Stimulated activated CD8-positive, alpha-beta memory T cell treated with anti-CD3 and anti-CD28 coated beads, Interleukin-15, amount 100 ng/mL, for 4 hours (primary cell): Measurements from ENCODE around the gene SEC14L6.

ENCODE experiments used
- DNase-seq, 2 donors: peaks; one replicate each; pipeline ENCODE4 v3.0.0-alpha.2; 2020; ENCODE audit warnings: low read depth in 2 of 2

SEC14L6 gene

DNA sequence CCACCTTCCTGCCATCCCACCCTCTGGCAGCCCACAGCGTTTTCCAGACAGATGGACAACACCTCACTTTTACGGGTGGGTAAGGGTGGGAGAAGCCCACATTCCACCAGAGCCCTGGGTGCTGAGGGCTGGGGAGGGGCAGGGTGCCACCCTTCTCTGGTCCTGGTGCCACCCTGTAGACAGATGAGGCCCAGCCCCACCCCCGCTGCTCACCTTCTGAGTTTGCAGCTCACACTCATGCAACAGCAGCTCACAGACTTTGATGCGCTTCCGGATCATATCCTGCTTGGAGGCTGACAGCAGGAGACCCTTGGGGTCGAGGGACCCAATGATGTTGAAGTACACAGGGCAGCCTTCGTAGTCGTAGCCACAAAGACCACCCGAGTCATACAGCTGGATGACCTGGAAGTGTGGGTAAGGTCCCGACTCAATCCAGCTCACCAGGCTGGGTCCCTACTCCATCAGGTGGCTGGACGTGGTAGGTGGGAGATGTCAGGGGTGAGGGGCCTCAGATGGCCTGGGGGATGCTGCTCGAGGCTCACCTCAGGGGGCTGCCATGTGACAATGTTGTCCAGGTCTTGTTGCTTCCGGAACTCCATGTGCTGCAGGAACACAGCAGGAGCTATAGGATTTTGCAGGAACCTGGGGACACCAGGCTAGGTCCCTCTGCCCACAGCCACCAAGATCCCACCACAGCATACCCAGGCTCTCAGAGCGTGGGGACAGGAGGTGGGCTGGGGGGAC, 51.3 kb downstream of the SEC14L6 start:
- no peak for DNase-seq

DNA sequence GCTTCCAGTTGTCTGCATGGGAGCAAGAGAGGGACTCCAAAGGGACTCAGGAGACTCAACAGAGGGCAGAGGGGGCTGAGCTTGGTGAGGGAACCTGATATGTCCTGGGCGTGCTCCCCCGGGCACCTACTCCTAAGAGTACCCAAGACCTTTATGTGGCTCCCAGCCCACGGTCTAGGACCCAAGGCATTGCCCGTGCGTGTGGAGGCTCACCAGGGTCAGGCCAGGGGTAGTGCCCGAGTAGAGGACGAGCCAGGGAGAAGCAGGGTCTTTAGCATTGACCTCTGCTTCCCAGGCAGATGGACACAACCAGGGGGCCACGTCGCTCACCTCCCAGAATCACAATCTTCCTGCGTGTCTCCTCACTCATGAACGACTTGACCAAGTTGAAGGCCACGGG, 54.4 kb downstream of the SEC14L6 start:
- DNase-seq = no peak

- no peak for DNase-seq
Measured at GRCh38 chr22:30491381-30491780, 55.2 kb downstream of the SEC14L6 start.

DNA sequence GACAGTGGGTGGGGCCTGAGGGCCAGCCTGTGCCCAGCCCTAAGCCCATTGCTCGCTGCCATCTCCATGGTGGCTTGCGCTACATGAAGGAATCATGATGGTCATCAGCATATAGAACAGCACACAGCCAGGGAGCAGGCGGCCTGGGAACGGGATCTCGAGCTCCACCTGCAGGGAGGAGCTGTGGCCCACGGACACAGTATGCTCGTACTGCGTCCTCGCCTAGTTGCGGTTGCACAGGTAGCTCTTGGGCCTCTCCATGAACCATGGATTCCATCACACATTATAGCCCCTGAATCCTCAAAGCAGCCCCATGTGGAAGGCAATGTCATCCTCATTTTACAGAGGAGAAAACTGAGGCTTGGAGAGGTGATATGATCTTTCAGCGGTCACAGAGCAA, 56.1 kb downstream of the SEC14L6 start:
- DNase-seq = no peak

- no peak for DNase-seq
Measured at GRCh38 chr22:30488121-30488520, 58.4 kb downstream of the SEC14L6 start.

- no peak for DNase-seq
Measured at GRCh38 chr22:30486661-30487115, 59.9 kb downstream of the SEC14L6 start.

- no peak for DNase-seq
Measured at GRCh38 chr22:30486118-30486517, 60.4 kb downstream of the SEC14L6 start.

DNA sequence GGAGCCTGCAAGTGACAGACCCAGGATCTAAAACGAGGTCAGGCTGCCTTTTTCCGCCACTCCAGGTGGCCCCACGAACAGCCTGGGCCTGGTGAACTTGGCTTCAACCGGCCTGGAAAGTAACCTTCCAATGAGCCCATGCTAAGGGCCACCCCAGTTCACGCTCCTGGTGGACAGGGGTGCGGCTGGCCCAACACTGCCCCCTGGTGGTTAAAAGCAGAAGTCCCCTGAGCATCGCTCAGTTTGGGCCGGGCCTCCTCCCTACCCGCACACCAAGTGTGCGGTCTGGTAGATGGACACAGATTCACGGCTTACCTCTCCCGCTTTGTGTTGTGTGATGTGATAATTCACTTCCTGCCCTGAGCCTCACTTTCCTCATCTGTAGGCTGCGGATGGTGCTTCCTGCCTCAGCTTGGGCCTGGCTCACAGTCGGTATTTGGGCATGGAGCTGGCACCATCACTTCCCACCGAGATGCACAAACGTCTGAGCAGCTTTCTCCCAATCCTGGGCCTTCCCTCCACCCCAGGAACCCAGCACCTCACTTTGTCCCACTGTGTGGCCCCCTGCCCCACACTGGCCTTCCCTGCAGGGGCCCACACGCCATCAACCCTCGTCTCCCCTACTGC, 61.1 kb downstream of the SEC14L6 start:
- DNase-seq = peak; percentile 42 to 51

DNA sequence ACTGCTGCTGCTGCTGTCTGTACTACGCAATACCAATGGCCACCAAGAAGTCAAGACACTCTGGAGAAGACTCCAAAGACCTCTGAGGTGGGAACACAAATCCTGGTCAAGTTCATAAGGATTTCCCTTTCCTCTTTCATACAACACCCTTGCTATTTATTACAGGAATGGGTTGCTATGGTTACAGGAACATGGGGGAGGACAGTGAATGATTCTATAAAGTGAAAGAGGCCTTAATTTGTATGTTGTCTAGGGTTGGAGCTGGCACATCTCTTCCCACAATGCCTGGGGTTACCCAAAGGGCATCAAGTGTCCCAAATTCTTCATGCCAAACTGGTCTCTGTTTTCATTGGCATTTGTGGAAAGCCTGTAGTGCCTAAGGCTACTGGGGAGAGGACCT, 63.4 kb downstream of the SEC14L6 start:
- no peak for DNase-seq

DNA sequence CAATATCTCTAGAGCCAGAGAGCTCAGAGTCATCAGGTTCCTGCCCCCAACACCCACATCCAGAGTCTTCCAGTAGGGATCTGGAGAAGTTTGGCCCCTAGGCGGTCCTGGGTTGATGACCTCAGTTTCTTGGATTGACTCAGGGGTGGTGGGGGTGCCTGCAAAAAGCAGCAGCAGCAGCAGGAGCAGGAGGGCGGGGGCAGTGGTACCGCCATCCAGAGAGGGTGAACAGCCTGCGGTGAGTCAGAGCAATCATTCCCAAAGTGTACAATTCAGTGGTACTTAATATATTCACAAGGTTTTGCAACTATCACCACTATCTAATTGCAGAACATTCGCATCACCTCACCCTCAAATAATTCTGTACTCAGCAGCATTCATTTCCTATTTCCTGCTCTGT, 64.8 kb downstream of the SEC14L6 start:
- DNase-seq = no peak

GRCh38 chr22:30479981-30480380, 66.6 kb downstream of the SEC14L6 start:
- DNase-seq = no peak

DNA sequence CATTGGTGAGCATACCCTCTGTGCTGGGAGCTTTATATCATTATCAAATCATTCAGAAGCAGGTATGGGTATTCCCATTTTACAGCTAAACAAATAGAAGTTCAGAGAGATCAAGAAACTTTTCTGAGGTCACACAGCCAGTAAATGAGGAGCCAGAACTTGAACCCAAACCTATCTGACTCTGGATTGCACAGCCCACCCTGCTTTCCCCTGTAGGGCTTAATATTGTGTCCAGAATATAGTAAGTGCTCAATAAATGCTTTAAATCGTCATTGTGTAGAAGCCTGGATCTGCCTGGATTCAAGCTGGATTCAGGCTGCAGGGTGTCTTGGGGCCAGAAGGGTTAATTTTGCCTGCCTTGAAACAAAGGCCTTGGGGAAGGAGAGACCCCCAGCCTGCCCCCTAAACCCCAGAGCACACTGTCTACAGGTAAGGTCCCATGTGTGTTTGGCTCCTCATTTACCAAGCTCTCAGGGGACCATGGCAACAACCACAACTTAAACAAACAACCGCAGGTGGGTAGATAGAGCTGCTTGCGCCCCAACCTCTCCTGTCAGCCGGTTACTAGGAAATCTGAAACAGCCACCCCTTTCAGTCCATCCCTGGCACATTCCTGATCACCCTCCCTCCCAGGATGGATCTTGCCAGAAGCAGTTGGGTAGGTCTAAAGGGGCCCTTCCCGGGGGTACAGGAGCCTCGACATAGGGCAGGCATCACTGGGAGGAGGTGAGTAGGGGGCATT, 71.7 kb downstream of the SEC14L6 start:
- DNase-seq = no peak

DNA sequence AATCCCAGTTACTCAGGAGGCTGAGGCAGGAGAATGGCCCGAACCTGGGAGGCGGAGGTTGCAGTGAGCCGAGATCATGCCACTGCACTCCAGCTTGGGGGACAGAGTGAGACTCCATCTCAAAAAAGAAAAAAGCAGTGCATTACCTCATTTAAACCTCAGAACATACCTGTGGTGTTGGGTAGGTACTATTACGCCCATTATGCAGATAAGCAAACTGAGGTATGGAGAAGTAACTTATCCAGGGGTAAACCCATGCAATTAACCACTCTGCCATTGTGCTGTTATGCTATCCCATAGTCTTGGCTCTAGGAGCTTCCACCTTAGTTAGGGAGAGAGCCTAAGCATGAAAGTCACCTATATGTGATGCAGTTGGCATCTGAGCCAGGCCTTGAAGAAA, 72.4 kb downstream of the SEC14L6 start:
- no peak for DNase-seq

- no peak for DNase-seq
Measured at GRCh38 chr22:30472994-30473720, 73.4 kb downstream of the SEC14L6 start.
